Neural progenitor cell (in vitro differentiated cells): ENCODE measurements around the gene ULK3.

Experiments
- CTCF ChIP-seq: fragments of 200-600 bp; sonication (generic); IDR thresholded peaks from 2 replicates; pipeline ENCODE4 v1.5.1; 2017; ENCODE audit warnings: antibody characterized with exemption, mild to moderate bottlenecking
- EZH2 ChIP-seq: fragments of 200-600 bp; sonication (generic); IDR thresholded peaks from 2 replicates; pipeline ENCODE4 v1.6.1; 2017; ENCODE audit warnings: antibody characterized with exemption, mild to moderate bottlenecking, moderate library complexity

- TF ChIP-seq CTCF (no peak), EZH2 (no peak)
Observed at GRCh38 chr15:74800559-74801094, 42.3 kb downstream of the ULK3 start.
